ENCODE results near the gene KCNQ4. TPM values are rescaled to one million over a fixed set of nuclear protein-coding genes. Genes with fewer than 3 reads are reported as not detected.

The KCNQ4 gene
- total RNA-seq, 1 donor from 2014 or later: not detected

GRCh38 chr1:40877698-40878097 is 94.1 kb downstream of the KCNQ4 start:
- Histone ChIP-seq H3K4me2 (no peak overlapping the region), H3K27ac (no peak overlapping the region), H3K79me2 (ENCODE audit: low read depth) (no peaks in the 10 kb centered on the region), H3K36me3 (no peaks in the 10 kb centered on the region), H3F3A (ENCODE audit: low read depth) (no peaks in the 10 kb centered on the region), H3K9ac (no peak overlapping the region), H3K27me3 (no peaks in the 10 kb centered on the region), H2AFZ (replicated peaks) (peak overlapping the region; percentile 68), H3K9me3 (ENCODE audit: low read depth) (no peaks in the 10 kb centered on the region), H3K4me1 (peaks cover 11% of the 10 kb centered on the region), H4K20me1 (ENCODE audit: low read depth) (no peaks in the 10 kb centered on the region), H3K4me3 (no peak overlapping the region)
- TF ChIP-seq EZH2phosphoT487 (IDR thresholded peaks at IDR 0.05) (no peak), EZH2 (IDR thresholded peaks at IDR 0.05) (no peak), CTCF (IDR thresholded peaks at IDR 0.05) (no peak)
- Mint-ChIP-seq H3K36me3 (no peaks in the 10 kb centered on the region), H3K27ac (no peak overlapping the region), H3K4me3 (no peak overlapping the region), H3K4me1 (peaks cover 5% of the 10 kb centered on the region), H3K9me3 (no peaks in the 10 kb centered on the region), H3K27me3 (ENCODE audit: insufficient read depth, low read depth) (peaks cover 5% of the 10 kb centered on the region)
- no peak for DNase-seq (ENCODE audit: low spot score)

- Histone ChIP-seq H3K4me1 (peaks cover 11% of the 10 kb centered on the region), H3F3A (ENCODE audit: low read depth) (no peaks in the 10 kb centered on the region), H3K36me3 (no peaks in the 10 kb centered on the region), H4K20me1 (ENCODE audit: low read depth) (no peaks in the 10 kb centered on the region), H3K79me2 (ENCODE audit: low read depth) (no peaks in the 10 kb centered on the region), H2AFZ (replicated peaks) (no peak overlapping the region), H3K9me3 (ENCODE audit: low read depth) (no peaks in the 10 kb centered on the region), H3K4me2 (no peak overlapping the region), H3K9ac (no peak overlapping the region), H3K27ac (no peak overlapping the region), H3K4me3 (no peak overlapping the region), H3K27me3 (peaks cover 10% of the 10 kb centered on the region)
- Mint-ChIP-seq H3K36me3 (no peaks in the 10 kb centered on the region), H3K9me3 (no peaks in the 10 kb centered on the region), H3K27me3 (ENCODE audit: insufficient read depth, low read depth) (peaks cover 3% of the 10 kb centered on the region), H3K4me1 (peaks cover 5% of the 10 kb centered on the region), H3K4me3 (no peak overlapping the region), H3K27ac (no peak overlapping the region)
- no peak for DNase-seq (ENCODE audit: low spot score)
- TF ChIP-seq EZH2phosphoT487 (IDR thresholded peaks at IDR 0.05) (no peak), EZH2 (IDR thresholded peaks at IDR 0.05) (no peak), CTCF (IDR thresholded peaks at IDR 0.05) (no peak)
Observed at GRCh38 chr1:40878906-40879305, 95.3 kb downstream of the KCNQ4 start.

- H3K79me2 ChIP-seq (ENCODE audit: low read depth): no peaks in the 10 kb centered on the region
- H3K9me3 Mint-ChIP-seq: no peaks in the 10 kb centered on the region
- H3K27me3 ChIP-seq: peaks cover 17% of the 10 kb centered on the region
- H3K4me2 ChIP-seq: no peak overlapping the region
- no peak overlapping the region for H3K27ac ChIP-seq
- no peaks in the 10 kb centered on the region for H3K9me3 ChIP-seq (ENCODE audit: low read depth)
- TF ChIP-seq CTCF (IDR thresholded peaks at IDR 0.05) (no peak), EZH2 (IDR thresholded peaks at IDR 0.05) (no peak), EZH2phosphoT487 (IDR thresholded peaks at IDR 0.05) (no peak)
- peaks cover 11% of the 10 kb centered on the region for H3K4me1 ChIP-seq
- no peak overlapping the region for H3K9ac ChIP-seq
- H4K20me1 ChIP-seq (ENCODE audit: low read depth): no peaks in the 10 kb centered on the region
- H2AFZ ChIP-seq (replicated peaks): peak overlapping the region; percentile 88
- H3K36me3 Mint-ChIP-seq: no peaks in the 10 kb centered on the region
- H3K27ac Mint-ChIP-seq: peak overlapping the region; percentile 74
- no peak for DNase-seq (ENCODE audit: low spot score)
- no peaks in the 10 kb centered on the region for H3K36me3 ChIP-seq
- no peak overlapping the region for H3K4me3 ChIP-seq
- H3F3A ChIP-seq (ENCODE audit: low read depth): no peaks in the 10 kb centered on the region
- H3K4me1 Mint-ChIP-seq: peaks cover 5% of the 10 kb centered on the region
- peaks cover 3% of the 10 kb centered on the region for H3K27me3 Mint-ChIP-seq (ENCODE audit: insufficient read depth, low read depth)
- H3K4me3 Mint-ChIP-seq: no peak overlapping the region
Observed at GRCh38 chr1:40879482-40880175, 96.0 kb downstream of the KCNQ4 start.

All from neural progenitor cell (in vitro differentiated cells).